Esophagus (tissue), 2 donors: ENCODE measurements around the gene CCDC122. TPM values are rescaled to one million over a fixed set of nuclear protein-coding genes. Genes with fewer than 3 reads are reported as not detected.
A peak's percentile ranks its signal among the peaks of the same experiment; 100 is the strongest.
"Not testable (repeated sequence)": the region's sequence is repeated elsewhere in the genome, so short reads cannot be mapped to it uniquely, and the experiment has no call there.

Source experiments
- H3K27ac ChIP-seq, 2 donors: one replicate each; pipeline ENCODE4 v1.5.1; 2013; ENCODE audit warnings: low read depth in 2 of 2, mild to moderate bottlenecking in 2 of 2, inconsistent platforms in 1 of 2, low read length in 1 of 2, moderate library complexity in 1 of 2
- H3K27me3 ChIP-seq, 2 donors: one replicate each; pipeline ENCODE4 v1.6.1; 2013; ENCODE audit warnings: low read length in 2 of 2, control low read depth in 1 of 2, mild to moderate bottlenecking in 1 of 2; ENCODE audit not compliant: insufficient read depth in 2 of 2, control insufficient read depth in 1 of 2
- H3K36me3 ChIP-seq, 2 donors: one replicate each; pipeline ENCODE4 v1.6.1; 2013; ENCODE audit warnings: low read length in 1 of 2; ENCODE audit not compliant: control insufficient read depth in 2 of 2, insufficient read depth in 2 of 2
- H3K4me1 ChIP-seq, 2 donors: one replicate each; pipeline ENCODE4 v1.6.1; 2013; ENCODE audit warnings: low read length in 1 of 2; ENCODE audit not compliant: control insufficient read depth in 2 of 2, insufficient read depth in 2 of 2
- H3K4me3 ChIP-seq, 2 donors: one replicate each; pipeline ENCODE4 v1.5.1; 2013; ENCODE audit warnings: low read length in 2 of 2, mild to moderate bottlenecking in 2 of 2, low read depth in 1 of 2, moderate library complexity in 1 of 2
- H3K9me3 ChIP-seq, 2 donors: one replicate each; pipeline ENCODE4 v1.6.1; 2013; ENCODE audit warnings: mild to moderate bottlenecking in 2 of 2, low read depth in 1 of 2, low read length in 1 of 2, moderate library complexity in 1 of 2; ENCODE audit not compliant: control insufficient read depth in 2 of 2, insufficient read depth in 1 of 2
- WGBS, 2 donors: extraction: QIAGEN DNeasy Blood & Tissue Kit; methylation state at CpG; one replicate each; pipeline ENCODE4 v1.1.7; 2013; 5-methylcytosine and 5-hydroxymethylcytosine counted together
- polyA plus RNA-seq, 2 donors: library from polyadenylated mRNA; stranded (reverse); fragments of 200-250 nt; gene quantifications; one replicate each; pipeline ENCODE4 v1.2.3, GENCODE V29; 2013
- donor health status: healthy with polysubstance abuse.
- donor health status: Bipolar disorder and iron deficiency.

Gene CCDC122
- polyA plus RNA-seq, 2 donors, result 2.3 to 4.0 TPM

GRCh38 chr13:43850873-43851272, 28.7 kb downstream of the CCDC122 start:
- H3K4me3 ChIP-seq, result no peak overlapping the region
- H3K36me3 ChIP-seq, result peaks cover 0 to 2% of the 10 kb centered on the region in 2 donors
- no peaks in the 10 kb centered on the region for H3K27me3 ChIP-seq
- 93 to 98% methylated on average over 1 of the region's 1 CpG for WGBS, 2 donors
- H3K4me1 ChIP-seq, result no peaks in the 10 kb centered on the region
- H3K9me3 ChIP-seq, result peaks cover 4 to 5% of the 10 kb centered on the region in 2 donors
- no peak overlapping the region for H3K27ac ChIP-seq

- H3K27ac ChIP-seq, result no peak overlapping the region
- peaks cover 4 to 5% of the 10 kb centered on the region in 2 donors for H3K9me3 ChIP-seq
- no peaks in the 10 kb centered on the region for H3K4me1 ChIP-seq
- H3K27me3 ChIP-seq, result no peaks in the 10 kb centered on the region
- peaks cover 0 to 2% of the 10 kb centered on the region in 2 donors for H3K36me3 ChIP-seq
- no peak overlapping the region for H3K4me3 ChIP-seq
- 74 to 85% methylated on average over 1 of the region's 1 CpG for WGBS, 2 donors
Observed at GRCh38 chr13:43848001-43848649, 31.4 kb downstream of the CCDC122 start.

GRCh38 chr13:43846496-43847158, 32.9 kb downstream of the CCDC122 start:
- peaks cover 4% of the 10 kb centered on the region in 2 donors for H3K9me3 ChIP-seq
- no peak overlapping the region for H3K4me3 ChIP-seq
- 87 to 89% methylated on average over 3 of the region's 3 CpGs for WGBS, 2 donors
- no peaks in the 10 kb centered on the region for H3K4me1 ChIP-seq
- H3K27ac ChIP-seq, result no peak overlapping the region
- H3K27me3 ChIP-seq, result no peaks in the 10 kb centered on the region
- H3K36me3 ChIP-seq, result peaks cover 0 to 2% of the 10 kb centered on the region in 2 donors

GRCh38 chr13:43838909-43839308, 40.6 kb downstream of the CCDC122 start:
- WGBS, 2 donors, result 80% methylated on average over 4 of the region's 4 CpGs

GRCh38 chr13:43835701-43836100, 43.8 kb downstream of the CCDC122 start:
- 69 to 88% methylated on average over 2 of the region's 2 CpGs for WGBS, 2 donors
- H3K27ac ChIP-seq, result no peak overlapping the region
- H3K4me3 ChIP-seq, result no peak overlapping the region
- H3K27me3 ChIP-seq, result no peaks in the 10 kb centered on the region
- H3K4me1 ChIP-seq, result no peaks in the 10 kb centered on the region
- H3K36me3 ChIP-seq, result no peaks in the 10 kb centered on the region
- no peaks in the 10 kb centered on the region for H3K9me3 ChIP-seq

More at GRCh38 chr13:43838909-43839308, 40.6 kb downstream of the CCDC122 start:
- no peak overlapping the region for H3K27ac ChIP-seq
- H3K9me3 ChIP-seq, result no peaks in the 10 kb centered on the region
- no peaks in the 10 kb centered on the region for H3K4me1 ChIP-seq
- H3K27me3 ChIP-seq, result no peaks in the 10 kb centered on the region
- no peak overlapping the region for H3K4me3 ChIP-seq
- H3K36me3 ChIP-seq, result no peaks in the 10 kb centered on the region

- Histone ChIP-seq H3K27me3 (no peaks in the 10 kb centered on the region), H3K4me1 (no peaks in the 10 kb centered on the region), H3K27ac (no peak overlapping the region), H3K4me3 (no peak overlapping the region), H3K36me3 (no peaks in the 10 kb centered on the region), H3K9me3 (no peaks in the 10 kb centered on the region)
- 42 to 57% methylated on average over 2 of the region's 2 CpGs for WGBS, 2 donors
Observed at GRCh38 chr13:43831088-43831487, 48.5 kb downstream of the CCDC122 start.

GRCh38 chr13:43830497-43830881, 49.1 kb downstream of the CCDC122 start:
- no peaks in the 10 kb centered on the region for H3K4me1 ChIP-seq
- no peak overlapping the region for H3K4me3 ChIP-seq
- no peaks in the 10 kb centered on the region for H3K27me3 ChIP-seq
- 34 to 46% methylated on average over 5 of the region's 5 CpGs for WGBS, 2 donors
- peak overlapping the region in 1 of 2 donors; percentile 49 for H3K27ac ChIP-seq
- H3K36me3 ChIP-seq, result no peaks in the 10 kb centered on the region
- H3K9me3 ChIP-seq, result no peaks in the 10 kb centered on the region

- H3K27ac ChIP-seq, H3K36me3 ChIP-seq, H3K9me3 ChIP-seq, H3K4me3 ChIP-seq, H3K27me3 ChIP-seq, H3K4me1 ChIP-seq: not testable (repeated sequence)
- WGBS, 2 donors, result 92 to 97% methylated on average over 1 of the region's 1 CpG
Observed at GRCh38 chr13:43824656-43825055, 54.9 kb downstream of the CCDC122 start.

GRCh38 chr13:43822969-43823368, 56.6 kb downstream of the CCDC122 start:
- H3K27me3 ChIP-seq, result no peaks in the 10 kb centered on the region
- no peak overlapping the region for H3K27ac ChIP-seq
- no peaks in the 10 kb centered on the region for H3K9me3 ChIP-seq
- H3K36me3 ChIP-seq, result peaks cover 0 to 2% of the 10 kb centered on the region in 2 donors
- no peaks in the 10 kb centered on the region for H3K4me1 ChIP-seq
- H3K4me3 ChIP-seq, result no peak overlapping the region
- 44 to 45% methylated on average over 1 of the region's 1 CpG for WGBS, 2 donors

- 74% methylated on average over 4 of the region's 4 CpGs for WGBS, 2 donors
- Histone ChIP-seq H3K27ac (no peak overlapping the region), H3K9me3 (no peaks in the 10 kb centered on the region), H3K27me3 (no peaks in the 10 kb centered on the region), H3K4me3 (no peak overlapping the region), H3K36me3 (no peaks in the 10 kb centered on the region), H3K4me1 (no peaks in the 10 kb centered on the region)
Observed at GRCh38 chr13:43816401-43816889, 63.1 kb downstream of the CCDC122 start.
